Measurements from ENCODE around the gene TRIP12. TPM values are rescaled to one million over a fixed set of nuclear protein-coding genes. Genes with fewer than 3 reads are reported as not detected.

TRIP12 gene
- total and polyA plus RNA-seq, 2 of the 8 experiments (the other 6 are each of a cell fraction or from before 2014, with no cell fraction given): 23.1 to 174 TPM

GRCh38 chr2:229731363-229731762, 190.4 kb downstream of the TRIP12 start:
- H3K79me1 ChIP-seq (ENCODE audit: low read depth, low read length): no peaks in the 10 kb centered on the region
- H3K27ac ChIP-seq (ENCODE audit: low read depth, low read length): no peak overlapping the region
- no peak overlapping the region for H3K56ac ChIP-seq (replicated peaks; ENCODE audit: insufficient read length, low read depth, low read length)
- H4K8ac ChIP-seq (ENCODE audit: extremely low read depth, insufficient read depth, low read length): no peak overlapping the region
- H4K5ac ChIP-seq (ENCODE audit: insufficient read length, low read depth, low read length): no peak overlapping the region
- 0 out of 7 replicates have a peak, but pooled peaks cover 0 to 2% (median 0%) of the 10 kb centered on the region in 4 experiments for H3K27me3 ChIP-seq (replicated peaks in 1 of 4; ENCODE audit: control insufficient read depth in 3 of 4, extremely low read depth in 1 of 4, insufficient read depth in 3 of 4, low read length in 3 of 4)
- H4K91ac ChIP-seq (replicated peaks; ENCODE audit: insufficient read length, low read length): no peak overlapping the region
- no peak overlapping the region for H3K9ac ChIP-seq (replicated peaks in 1 of 4; ENCODE audit: extremely low read depth in 1 of 4, low read depth in 3 of 4, low read length in 3 of 4)
- H3K79me2 ChIP-seq (ENCODE audit: control insufficient read depth in 1 of 2, insufficient read depth in 2 of 2, low read length in 2 of 2): no peaks in the 10 kb centered on the region
- ChIA-PET CTCF (ENCODE audit: partially characterized antibody) (interaction anchor here (2.1 kb wide), 1 partner anchor 15 kb away, joined by 8 read pairs; no protein-coding TSS in a partner anchor), POLR2A (ENCODE audit: partially characterized antibody) (no interaction called here)
- peaks cover 0 to 4% of the 10 kb centered on the region in 2 experiments; a peak in 2 of 4 replicates for H3K9me3 ChIP-seq (ENCODE audit: insufficient read depth in 2 of 2, low read depth in 1 of 2, low read length in 1 of 2)
- H2BK5ac ChIP-seq (ENCODE audit: low read depth, low read length): no peak overlapping the region
- H3K36me3 ChIP-seq (ENCODE audit: control insufficient read depth in 2 of 4, insufficient read depth in 4 of 4, low read length in 3 of 4): no peaks in the 10 kb centered on the region
- no peak overlapping the region for H3K4ac ChIP-seq (replicated peaks; ENCODE audit: insufficient read length, low read depth, low read length)
- H2BK20ac ChIP-seq (ENCODE audit: low read length): no peak overlapping the region
- no peak overlapping the region for H2BK120ac ChIP-seq (replicated peaks; ENCODE audit: low read depth, low read length)
- WGBS, 2 experiments (ENCODE audit: extremely low coverage in 1 of 2, insufficient coverage in 1 of 2, insufficient read length in 1 of 2, insufficient replicate concordance in 2 of 2, low coverage in 1 of 2, low lambda C conversion rate in 2 of 2, missing lambda C conversion rate in 1 of 2): 81% methylated on average over 5 of the region's 5 CpGs; no CpG with 5 or more reads in 1 of the 2 experiments
- peaks cover 4 to 12% (median 8%) of the 10 kb centered on the region in 4 experiments for H3K4me1 ChIP-seq (replicated peaks in 1 of 4; ENCODE audit: control insufficient read depth in 3 of 4, insufficient read depth in 4 of 4, low read length in 3 of 4)
- peak overlapping the region; percentile 22; the same call in 1 of the 2 replicates for H2BK12ac ChIP-seq (ENCODE audit: low read depth, low read length)
- DNase-seq (ENCODE audit: low read depth in 1 of 2, low spot score in 2 of 2): no peak
- H2BK15ac ChIP-seq (ENCODE audit: low read length): no peak overlapping the region
- H3K4me3 ChIP-seq (ENCODE audit: extremely low read depth in 1 of 4, insufficient read depth in 2 of 4, low read depth in 3 of 4, low read length in 4 of 4): no peak overlapping the region
- H3K18ac ChIP-seq (ENCODE audit: extremely low read depth, low read length): no peak overlapping the region
- H3K4me2 ChIP-seq (ENCODE audit: insufficient read depth in 1 of 2, low read depth in 2 of 2, low read length in 2 of 2): no peak overlapping the region
- H2AK5ac ChIP-seq (ENCODE audit: low read depth, low read length): no peak overlapping the region
- H3K23ac ChIP-seq (ENCODE audit: insufficient read length): no peak overlapping the region
- no peak for FAIRE-seq
- H3K14ac ChIP-seq (ENCODE audit: insufficient read length): no peak overlapping the region
- no peak overlapping the region for H2AFZ ChIP-seq (ENCODE audit: low read length)
- peaks cover 4% of the 10 kb centered on the region; the same call in 1 of the 2 replicates for H3K23me2 ChIP-seq (ENCODE audit: low read depth, low read length)
- H4K20me1 ChIP-seq (replicated peaks in 1 of 2; ENCODE audit: control insufficient read depth in 1 of 2, insufficient read depth in 2 of 2, low read length in 2 of 2): no peaks in the 10 kb centered on the region
- TF ChIP-seq ATF2 (IDR thresholded peaks at IDR 0.05; ENCODE audit: low read length) (no peak), CTCF (IDR thresholded peaks at IDR 0.05; ENCODE audit: control extremely low read depth in 1 of 3, insufficient read depth in 1 of 3, low read depth in 1 of 3, low read length in 3 of 3) (no peak), TEAD4 (IDR thresholded peaks at IDR 0.05; ENCODE audit: low read depth, low read length) (no peak), SIX5 (IDR thresholded peaks at IDR 0.05; ENCODE audit: low read depth, low read length) (no peak), CHD2 (IDR thresholded peaks at IDR 0.05; ENCODE audit: low read length) (no peak), SIN3A (conservative IDR thresholded peaks at IDR 0.05 in 1 of 2, IDR thresholded peaks at IDR 0.05 in 1 of 2; ENCODE audit: low read depth in 1 of 2, low read length in 2 of 2) (no peak), USF2 (IDR thresholded peaks at IDR 0.05; ENCODE audit: low read length) (no peak), CTBP2 (IDR thresholded peaks at IDR 0.05; ENCODE audit: borderline replicate concordance, insufficient read depth, insufficient read length, low read length) (no peak)
